Activated CD4-positive, alpha-beta T cell treated with anti-CD3 and anti-CD28 coated beads, Interleukin-2, amount 10 ng/mL, durations not matched to agents 24 days and 14 days (primary cell): ENCODE data around the gene ELP4. TPM values are rescaled to one million over a fixed set of nuclear protein-coding genes. Genes with fewer than 3 reads are reported as not detected.
A peak's percentile ranks its signal among the peaks of the same experiment; 100 is the strongest.
"Not testable (repeated sequence)": the region's sequence is repeated elsewhere in the genome, so short reads cannot be mapped to it uniquely, and the experiment has no call there.

Source experiments
- DNase-seq: peaks from one replicate; pipeline ENCODE4 v3.0.0; 2022
- H3K27ac Mint-ChIP-seq: one replicate; pipeline ENCODE4 v1.8.0; 2022; ENCODE audit warnings: mild to moderate bottlenecking, mixed read lengths
- H3K27me3 Mint-ChIP-seq: one replicate; pipeline ENCODE4 v1.8.0; 2022; ENCODE audit warnings: mixed read lengths
- H3K36me3 Mint-ChIP-seq: one replicate; pipeline ENCODE4 v1.8.0; 2022; ENCODE audit warnings: low read depth, mild to moderate bottlenecking, mixed read lengths
- H3K4me1 Mint-ChIP-seq: one replicate; pipeline ENCODE4 v1.8.0; 2021; ENCODE audit warnings: mixed read lengths
- H3K4me3 Mint-ChIP-seq: one replicate; pipeline ENCODE4 v1.8.0; 2022; ENCODE audit warnings: mild to moderate bottlenecking, moderate library complexity, mixed read lengths
- H3K9me3 Mint-ChIP-seq: one replicate; pipeline ENCODE4 v1.8.0; 2021; ENCODE audit warnings: mixed read lengths
- intact Hi-C: fragments of 100-400 bp; cut with micrococcal nuclease; formaldehyde crosslinking; loops from one replicate; pipeline ENCODE4 v1.15.1; 2023
- total RNA-seq: library from RNA; stranded (reverse); gene quantifications from 2 replicates; pipeline ENCODE4 v1.2.3, GENCODE V29; 2022

The ELP4 gene
- 17.4 and 20.6 TPM in 2 replicates for total RNA-seq

- H3K9me3 Mint-ChIP-seq: no peaks in the 10 kb centered on the region
- H3K4me3 Mint-ChIP-seq: peak within 1 kb of the TSS; percentile 96
- peaks cover 7% of the 10 kb centered on the region for H3K36me3 Mint-ChIP-seq
- H3K27ac Mint-ChIP-seq: peak within 1 kb of the TSS; percentile 91
- H3K4me1 Mint-ChIP-seq: peaks cover 25% of the 10 kb centered on the region
- DNase-seq: peak; percentile 99
- intact Hi-C loops: loop anchor here (1.0 to 10.0 kb wide), 4 partner anchors 111 to 1075 kb away; partner anchors contain the start of genes DCDC1, DNAJC24, EIF3M and RCN1
- H3K27me3 Mint-ChIP-seq: no peaks in the 10 kb centered on the region
Observed at GRCh38 chr11:31509429-31510345, at the start of gene ELP4, which contains the start of gene IMMP1L. ELP4 (plus strand) TSS chr11:31509767; CDS start chr11:31509785, 18 bp downstream. IMMP1L (minus strand) TSS chr11:31509622; CDS start chr11:31463276, 46,346 bp downstream.

- H3K4me1 Mint-ChIP-seq: no peaks in the 10 kb centered on the region
- no peak overlapping the region for H3K4me3 Mint-ChIP-seq
- DNase-seq: no peak
- intact Hi-C loops: no loop called here
- no peak overlapping the region for H3K27ac Mint-ChIP-seq
- no peaks in the 10 kb centered on the region for H3K27me3 Mint-ChIP-seq
- peaks cover 17% of the 10 kb centered on the region for H3K9me3 Mint-ChIP-seq
- peaks cover 16% of the 10 kb centered on the region for H3K36me3 Mint-ChIP-seq
Observed at GRCh38 chr11:31464436-31464835, 45.1 kb upstream of the ELP4 start.

- Mint-ChIP-seq H3K4me3 (no peak overlapping the region), H3K4me1 (no peaks in the 10 kb centered on the region), H3K27ac (no peak overlapping the region), H3K36me3 (peaks cover 6% of the 10 kb centered on the region), H3K27me3 (no peaks in the 10 kb centered on the region), H3K9me3 (peaks cover 3% of the 10 kb centered on the region)
- no peak for DNase-seq
- intact Hi-C loops: no loop called here
Observed at GRCh38 chr11:31474083-31474482, 35.5 kb upstream of the ELP4 start.

GRCh38 chr11:31477528-31478222 lies 31.9 kb upstream of the ELP4 start:
- no peaks in the 10 kb centered on the region for H3K9me3 Mint-ChIP-seq
- H3K27me3 Mint-ChIP-seq: no peaks in the 10 kb centered on the region
- DNase-seq: no peak
- no peak overlapping the region for H3K27ac Mint-ChIP-seq
- no peaks in the 10 kb centered on the region for H3K4me1 Mint-ChIP-seq
- peaks cover 1% of the 10 kb centered on the region for H3K36me3 Mint-ChIP-seq
- H3K4me3 Mint-ChIP-seq: no peak overlapping the region
- intact Hi-C loops: no loop called here

- no peak overlapping the region for H3K4me3 Mint-ChIP-seq
- H3K27me3 Mint-ChIP-seq: no peaks in the 10 kb centered on the region
- no peak overlapping the region for H3K27ac Mint-ChIP-seq
- intact Hi-C loops: no loop called here
- H3K36me3 Mint-ChIP-seq: peaks cover 1% of the 10 kb centered on the region
- no peaks in the 10 kb centered on the region for H3K4me1 Mint-ChIP-seq
- no peaks in the 10 kb centered on the region for H3K9me3 Mint-ChIP-seq
- no peak for DNase-seq
Observed at GRCh38 chr11:31478223-31478590, 31.4 kb upstream of the ELP4 start.

GRCh38 chr11:31479066-31479465 lies 30.5 kb upstream of the ELP4 start:
- no peaks in the 10 kb centered on the region for H3K4me1 Mint-ChIP-seq
- no peak overlapping the region for H3K27ac Mint-ChIP-seq
- no peaks in the 10 kb centered on the region for H3K9me3 Mint-ChIP-seq
- H3K4me3 Mint-ChIP-seq: no peak overlapping the region
- H3K36me3 Mint-ChIP-seq: peaks cover 1% of the 10 kb centered on the region
- DNase-seq: no peak
- intact Hi-C loops: no loop called here
- H3K27me3 Mint-ChIP-seq: no peaks in the 10 kb centered on the region

GRCh38 chr11:31480930-31481329 lies 28.6 kb upstream of the ELP4 start:
- DNase-seq: no peak
- Mint-ChIP-seq H3K27ac (no peak overlapping the region), H3K36me3 (no peaks in the 10 kb centered on the region), H3K9me3 (no peaks in the 10 kb centered on the region), H3K27me3 (no peaks in the 10 kb centered on the region), H3K4me1 (no peaks in the 10 kb centered on the region), H3K4me3 (no peak overlapping the region)
- intact Hi-C loops: no loop called here

- no peaks in the 10 kb centered on the region for H3K27me3 Mint-ChIP-seq
- H3K4me1 Mint-ChIP-seq: peaks cover 2% of the 10 kb centered on the region
- DNase-seq: no peak
- no peak overlapping the region for H3K4me3 Mint-ChIP-seq
- H3K36me3 Mint-ChIP-seq: peaks cover 2% of the 10 kb centered on the region
- H3K27ac Mint-ChIP-seq: no peak overlapping the region
- intact Hi-C loops: no loop called here
- no peaks in the 10 kb centered on the region for H3K9me3 Mint-ChIP-seq
Observed at GRCh38 chr11:31484497-31484896, 25.1 kb upstream of the ELP4 start.

GRCh38 chr11:31487848-31488247 lies 21.7 kb upstream of the ELP4 start:
- H3K27ac Mint-ChIP-seq: no peak overlapping the region
- intact Hi-C loops: no loop called here

GRCh38 chr11:31492320-31492913 lies 17.1 kb upstream of the ELP4 start:
- H3K9me3 Mint-ChIP-seq: peaks cover 8% of the 10 kb centered on the region
- intact Hi-C loops: no loop called here
- no peaks in the 10 kb centered on the region for H3K27me3 Mint-ChIP-seq
- H3K4me3 Mint-ChIP-seq: no peak overlapping the region
- peaks cover 4% of the 10 kb centered on the region for H3K4me1 Mint-ChIP-seq
- no peak overlapping the region for H3K27ac Mint-ChIP-seq
- DNase-seq: no peak
- peaks cover 37% of the 10 kb centered on the region for H3K36me3 Mint-ChIP-seq

More at GRCh38 chr11:31487848-31488247, 21.7 kb upstream of the ELP4 start:
- Mint-ChIP-seq H3K4me1 (peaks cover 6% of the 10 kb centered on the region), H3K9me3 (no peaks in the 10 kb centered on the region), H3K27me3 (no peaks in the 10 kb centered on the region), H3K4me3 (no peak overlapping the region), H3K36me3 (peaks cover 6% of the 10 kb centered on the region)
- DNase-seq: peak; percentile 68

- Mint-ChIP-seq H3K27ac (no peak overlapping the region), H3K4me3 (no peak overlapping the region), H3K9me3 (peaks cover 8% of the 10 kb centered on the region), H3K36me3 (peaks cover 37% of the 10 kb centered on the region), H3K4me1 (peaks cover 4% of the 10 kb centered on the region), H3K27me3 (no peaks in the 10 kb centered on the region)
- intact Hi-C loops: no loop called here
- DNase-seq: no peak
Observed at GRCh38 chr11:31493235-31493634, 16.3 kb upstream of the ELP4 start.

- H3K4me3 Mint-ChIP-seq, H3K27ac Mint-ChIP-seq, intact Hi-C loops, H3K27me3 Mint-ChIP-seq, H3K9me3 Mint-ChIP-seq, DNase-seq, H3K4me1 Mint-ChIP-seq: not testable (repeated sequence)
- peaks cover 39% of the 10 kb centered on the region for H3K36me3 Mint-ChIP-seq
Observed at GRCh38 chr11:31493762-31494161, 15.8 kb upstream of the ELP4 start.

GRCh38 chr11:31499576-31500178 lies 9.9 kb upstream of the ELP4 start:
- DNase-seq: no peak
- intact Hi-C loops: loop anchor here (10.0 kb wide), 2 partner anchors 595 to 1085 kb away; partner anchors contain the start of genes EIF3M and RCN1
- Mint-ChIP-seq H3K9me3 (peaks cover 8% of the 10 kb centered on the region), H3K4me3 (no peak overlapping the region), H3K27me3 (no peaks in the 10 kb centered on the region), H3K4me1 (peaks cover 2% of the 10 kb centered on the region), H3K27ac (no peak overlapping the region), H3K36me3 (peaks cover 27% of the 10 kb centered on the region)
